Measurements from ENCODE around the gene MEGF6. TPM values are rescaled to one million over a fixed set of nuclear protein-coding genes. Genes with fewer than 3 reads are reported as not detected.

MEGF6 gene
- total and polyA plus RNA-seq, 12 donors, result 0.15 to 29.2 (median 8.2) TPM

GRCh38 chr1:3460672-3461131, 150.6 kb downstream of the MEGF6 start:
- no peak overlapping the region for H3K27ac ChIP-seq
- no peaks in the 10 kb centered on the region for H3K27me3 ChIP-seq
- H3K36me3 ChIP-seq (replicated peaks in 1 of 2), result no peaks in the 10 kb centered on the region
- no peak overlapping the region for H3K4me3 ChIP-seq
- no peaks in the 10 kb centered on the region for H3K9me3 ChIP-seq (replicated peaks in 1 of 3)
- H3K4me1 ChIP-seq (replicated peaks in 1 of 2), result no peaks in the 10 kb centered on the region
- peak in 3 of 7 donors; percentile 37 to 59 (median 41) for DNase-seq
- WGBS, 4 donors, result 65 to 68% (median 65%) methylated on average over 5 to 14 of the region's 14 CpGs
- intact Hi-C loops (cut with DNase I), result no loop called here
- no peak for TF ChIP-seq POLR2A (IDR thresholded peaks at IDR 0.05)
- TF ChIP-seq CTCF (IDR thresholded peaks at IDR 0.05), result no peak

- Histone ChIP-seq H3K27ac (no peak overlapping the region), H3K9me3 (replicated peaks in 1 of 3) (no peaks in the 10 kb centered on the region), H3K36me3 (replicated peaks in 1 of 2) (no peaks in the 10 kb centered on the region), H3K27me3 (no peaks in the 10 kb centered on the region), H3K4me3 (no peak overlapping the region), H3K4me1 (replicated peaks in 1 of 2) (peaks cover under 1 to 2% of the 10 kb centered on the region in 2 donors)
- TF ChIP-seq POLR2A (IDR thresholded peaks at IDR 0.05) (no peak), CTCF (IDR thresholded peaks at IDR 0.05) (no peak)
- intact Hi-C loops (cut with DNase I), result no loop called here
- no peak for DNase-seq
- 78 to 86% (median 81%) methylated on average over 14 to 23 of the region's 23 CpGs for whole genome bisulfite sequencing, 4 donors
Observed at GRCh38 chr1:3459940-3460671, 151.2 kb downstream of the MEGF6 start.

GRCh38 chr1:3459051-3459908, 152.0 kb downstream of the MEGF6 start:
- TF ChIP-seq POLR2A (IDR thresholded peaks at IDR 0.05), result no peak
- TF ChIP-seq CTCF (IDR thresholded peaks at IDR 0.05), result no peak
- Histone ChIP-seq H3K9me3 (replicated peaks in 1 of 3) (no peaks in the 10 kb centered on the region), H3K4me3 (no peak overlapping the region), H3K36me3 (replicated peaks in 1 of 2) (no peaks in the 10 kb centered on the region), H3K4me1 (replicated peaks in 1 of 2) (peaks cover 6% of the 10 kb centered on the region in 2 donors), H3K27ac (no peak overlapping the region), H3K27me3 (peaks cover 3% of the 10 kb centered on the region)
- DNase-seq, result no peak
- intact Hi-C loops (cut with DNase I), result no loop called here
- WGBS, 4 donors, result 85 to 88% (median 87%) methylated on average over 21 to 24 of the region's 24 CpGs

All from adrenal gland (tissue), 12 donors.